Central memory CD8-positive, alpha-beta T cell (primary cell): ENCODE results near the gene TPRG1L.

Experiments
- ATAC-seq: fragments of 150-1000 bp; cut with Tn5 transposase; replicated peaks from 2 replicates; pipeline ENCODE4 v1.10.0; 2022; ENCODE audit warnings: mild to moderate bottlenecking, moderate FRiP score, moderate number of reproducible peaks; ENCODE audit not compliant: poor library complexity, severe bottlenecking; ENCODE audit errors: extremely low read depth
- DNase-seq, 2 donors: peaks; one replicate each; pipeline ENCODE4 v3.0.0; 2021; ENCODE audit warnings: low spot score in 2 of 2
- H3K27ac Mint-ChIP-seq: one replicate; pipeline ENCODE4 v1.8.0; 2022; ENCODE audit warnings: low read depth, mild to moderate bottlenecking, moderate library complexity, mixed read lengths
- H3K27me3 Mint-ChIP-seq: one replicate; pipeline ENCODE4 v1.8.0; 2022; ENCODE audit warnings: mixed read lengths
- H3K36me3 Mint-ChIP-seq: one replicate; pipeline ENCODE4 v1.8.0; 2022; ENCODE audit warnings: mild to moderate bottlenecking, moderate library complexity, mixed read lengths; ENCODE audit not compliant: insufficient read depth
- H3K4me1 Mint-ChIP-seq: one replicate; pipeline ENCODE4 v1.8.0; 2022; ENCODE audit warnings: mixed read lengths
- H3K4me3 Mint-ChIP-seq: one replicate; pipeline ENCODE4 v1.8.0; 2022; ENCODE audit warnings: mild to moderate bottlenecking, moderate library complexity, mixed read lengths
- H3K9me3 Mint-ChIP-seq: one replicate; pipeline ENCODE4 v1.8.0; 2022; ENCODE audit warnings: mixed read lengths

TPRG1L gene

GRCh38 chr1:3672971-3673361 lies 48.2 kb downstream of the TPRG1L start:
- H3K4me3 Mint-ChIP-seq: peak overlapping the region; percentile 72
- H3K4me1 Mint-ChIP-seq: peaks cover 21% of the 10 kb centered on the region
- no peak for ATAC-seq
- no peak for DNase-seq
- H3K27ac Mint-ChIP-seq: peak overlapping the region; percentile 90
- peaks cover 37% of the 10 kb centered on the region for H3K27me3 Mint-ChIP-seq
- no peaks in the 10 kb centered on the region for H3K9me3 Mint-ChIP-seq
- peaks cover 5% of the 10 kb centered on the region for H3K36me3 Mint-ChIP-seq

GRCh38 chr1:3673381-3674099 lies 48.7 kb downstream of the TPRG1L start:
- peak overlapping the region; percentile 72 for H3K4me3 Mint-ChIP-seq
- no peaks in the 10 kb centered on the region for H3K9me3 Mint-ChIP-seq
- H3K4me1 Mint-ChIP-seq: peaks cover 24% of the 10 kb centered on the region
- peaks cover 31% of the 10 kb centered on the region for H3K27me3 Mint-ChIP-seq
- peak overlapping the region; percentile 90 for H3K27ac Mint-ChIP-seq
- DNase-seq: no peak
- peaks cover 7% of the 10 kb centered on the region for H3K36me3 Mint-ChIP-seq
- ATAC-seq: no peak

- no peak overlapping the region for H3K27ac Mint-ChIP-seq
- peaks cover 28% of the 10 kb centered on the region for H3K4me1 Mint-ChIP-seq
- H3K4me3 Mint-ChIP-seq: no peak overlapping the region
- no peak for ATAC-seq
- DNase-seq: no peak
- peaks cover 7% of the 10 kb centered on the region for H3K36me3 Mint-ChIP-seq
- no peaks in the 10 kb centered on the region for H3K9me3 Mint-ChIP-seq
- peaks cover 28% of the 10 kb centered on the region for H3K27me3 Mint-ChIP-seq
Measured at GRCh38 chr1:3674100-3675094, 49.6 kb downstream of the TPRG1L start.

GRCh38 chr1:3675436-3675835 lies 50.6 kb downstream of the TPRG1L start:
- H3K27me3 Mint-ChIP-seq: peaks cover 28% of the 10 kb centered on the region
- ATAC-seq (no peak), DNase-seq (no peak)
- peaks cover 35% of the 10 kb centered on the region for H3K4me1 Mint-ChIP-seq
- H3K27ac Mint-ChIP-seq: no peak overlapping the region
- no peak overlapping the region for H3K4me3 Mint-ChIP-seq
- H3K9me3 Mint-ChIP-seq: peaks cover 4% of the 10 kb centered on the region
- H3K36me3 Mint-ChIP-seq: peaks cover 5% of the 10 kb centered on the region

- Mint-ChIP-seq H3K36me3 (peaks cover 5% of the 10 kb centered on the region), H3K4me3 (no peak overlapping the region), H3K4me1 (peaks cover 35% of the 10 kb centered on the region), H3K27ac (peak overlapping the region; percentile 83), H3K27me3 (peaks cover 15% of the 10 kb centered on the region), H3K9me3 (peaks cover 4% of the 10 kb centered on the region)
- DNase-seq (no peak), ATAC-seq (peak; percentile 32)
Measured at GRCh38 chr1:3676581-3677470, 52.0 kb downstream of the TPRG1L start.

- Mint-ChIP-seq H3K9me3 (peaks cover 4% of the 10 kb centered on the region), H3K27me3 (peaks cover 11% of the 10 kb centered on the region), H3K4me1 (peaks cover 33% of the 10 kb centered on the region), H3K4me3 (no peak overlapping the region), H3K36me3 (peaks cover 5% of the 10 kb centered on the region), H3K27ac (peak overlapping the region; percentile 83)
- DNase-seq (no peak), ATAC-seq (no peak)
Measured at GRCh38 chr1:3677484-3677883, 52.7 kb downstream of the TPRG1L start.

GRCh38 chr1:3678361-3679097 lies 53.7 kb downstream of the TPRG1L start:
- H3K4me1 Mint-ChIP-seq: peaks cover 22% of the 10 kb centered on the region
- peaks cover 3% of the 10 kb centered on the region for H3K36me3 Mint-ChIP-seq
- peaks cover 11% of the 10 kb centered on the region for H3K27me3 Mint-ChIP-seq
- no peak overlapping the region for H3K27ac Mint-ChIP-seq
- H3K4me3 Mint-ChIP-seq: no peak overlapping the region
- no peak for DNase-seq
- peaks cover 4% of the 10 kb centered on the region for H3K9me3 Mint-ChIP-seq
- ATAC-seq: no peak

GRCh38 chr1:3679098-3679555 lies 54.3 kb downstream of the TPRG1L start:
- Mint-ChIP-seq H3K4me3 (no peak overlapping the region), H3K4me1 (peaks cover 19% of the 10 kb centered on the region), H3K27ac (no peak overlapping the region), H3K36me3 (peaks cover 3% of the 10 kb centered on the region), H3K27me3 (peaks cover 11% of the 10 kb centered on the region), H3K9me3 (peaks cover 4% of the 10 kb centered on the region)
- DNase-seq (no peak), ATAC-seq (no peak)
